ENCODE results near the gene EML4.
"Not testable (repeated sequence)": the region's sequence is repeated elsewhere in the genome, so short reads cannot be mapped to it uniquely, and the experiment has no call there.

The EML4 gene

GRCh38 chr2:42127425-42128424 lies 41.4 kb upstream of the EML4 start:
- Histone ChIP-seq H3K27ac (peak overlapping the region; percentile 93), H3K4me2 (ENCODE audit: low read length) (no peak overlapping the region), H3K9ac (no peak overlapping the region), H3K79me2 (no peaks in the 10 kb centered on the region), H2AFZ (peak overlapping the region; percentile 68), H3K27me3 (ENCODE audit: control insufficient read depth, insufficient read depth, low read length) (no peaks in the 10 kb centered on the region), H3K4me1 (peaks cover 47% of the 10 kb centered on the region), H3K4me3 (ENCODE audit: low read depth, low read length) (no peak overlapping the region), H3K9me3 (ENCODE audit: control insufficient read depth, low read length) (no peaks in the 10 kb centered on the region), H3K36me3 (ENCODE audit: control insufficient read depth, insufficient read depth, low read length) (no peaks in the 10 kb centered on the region)
- no peak for TF ChIP-seq CTCF (IDR thresholded peaks at IDR 0.05)

- H3K9me3 ChIP-seq (ENCODE audit: control insufficient read depth, low read length): no peaks in the 10 kb centered on the region
- no peak overlapping the region for H3K4me3 ChIP-seq (ENCODE audit: low read depth, low read length)
- peak overlapping the region; percentile 93 for H3K27ac ChIP-seq
- H3K9ac ChIP-seq: no peak overlapping the region
- no peak for TF ChIP-seq CTCF (IDR thresholded peaks at IDR 0.05)
- no peaks in the 10 kb centered on the region for H3K36me3 ChIP-seq (ENCODE audit: control insufficient read depth, insufficient read depth, low read length)
- H3K4me2 ChIP-seq (ENCODE audit: low read length): peak overlapping the region; percentile 34
- H3K4me1 ChIP-seq: peaks cover 55% of the 10 kb centered on the region
- H2AFZ ChIP-seq: peak overlapping the region; percentile 68
- no peaks in the 10 kb centered on the region for H3K27me3 ChIP-seq (ENCODE audit: control insufficient read depth, insufficient read depth, low read length)
- no peaks in the 10 kb centered on the region for H3K79me2 ChIP-seq
Measured at GRCh38 chr2:42128721-42129486, 40.2 kb upstream of the EML4 start.

GRCh38 chr2:42129487-42129852 lies 39.7 kb upstream of the EML4 start:
- Histone ChIP-seq H3K4me3 (ENCODE audit: low read depth, low read length) (no peak overlapping the region), H3K4me1 (peaks cover 59% of the 10 kb centered on the region), H3K27me3 (ENCODE audit: control insufficient read depth, insufficient read depth, low read length) (no peaks in the 10 kb centered on the region), H3K9ac (no peak overlapping the region), H2AFZ (peak overlapping the region; percentile 68), H3K9me3 (ENCODE audit: control insufficient read depth, low read length) (no peaks in the 10 kb centered on the region), H3K27ac (peak overlapping the region; percentile 93), H3K36me3 (ENCODE audit: control insufficient read depth, insufficient read depth, low read length) (no peaks in the 10 kb centered on the region), H3K79me2 (no peaks in the 10 kb centered on the region), H3K4me2 (ENCODE audit: low read length) (no peak overlapping the region)
- no peak for TF ChIP-seq CTCF (IDR thresholded peaks at IDR 0.05)

GRCh38 chr2:42129947-42130346 lies 39.2 kb upstream of the EML4 start:
- Histone ChIP-seq H3K79me2 (no peaks in the 10 kb centered on the region), H3K36me3 (ENCODE audit: control insufficient read depth, insufficient read depth, low read length) (no peaks in the 10 kb centered on the region), H3K4me2 (ENCODE audit: low read length) (no peak overlapping the region), H3K9me3 (ENCODE audit: control insufficient read depth, low read length) (no peaks in the 10 kb centered on the region), H3K27ac (peak overlapping the region; percentile 93), H2AFZ (no peak overlapping the region), H3K9ac (no peak overlapping the region), H3K4me1 (peaks cover 60% of the 10 kb centered on the region), H3K4me3 (ENCODE audit: low read depth, low read length) (no peak overlapping the region), H3K27me3 (ENCODE audit: control insufficient read depth, insufficient read depth, low read length) (no peaks in the 10 kb centered on the region)
- no peak for TF ChIP-seq CTCF (IDR thresholded peaks at IDR 0.05)

- H3K9me3 ChIP-seq (ENCODE audit: control insufficient read depth, low read length); H3K27me3 ChIP-seq (ENCODE audit: control insufficient read depth, insufficient read depth, low read length); H3K4me3 ChIP-seq (ENCODE audit: low read depth, low read length); H2AFZ ChIP-seq; H3K36me3 ChIP-seq (ENCODE audit: control insufficient read depth, insufficient read depth, low read length); H3K9ac ChIP-seq; H3K4me2 ChIP-seq (ENCODE audit: low read length); H3K79me2 ChIP-seq: not testable (repeated sequence)
- H3K4me1 ChIP-seq: peaks cover 65% of the 10 kb centered on the region
- H3K27ac ChIP-seq: peak overlapping the region; percentile 93
Measured at GRCh38 chr2:42130858-42131257, 38.3 kb upstream of the EML4 start.
